GM15510 (cell line): ENCODE results near the gene ZBTB7C.

Experiments
- POLR2A ChIP-seq: IDR thresholded peaks from 3 replicates; pipeline ENCODE4 v1.6.1; 2011; ENCODE audit warnings: borderline replicate concordance; ENCODE audit not compliant: insufficient read length; ENCODE audit errors: extremely low read depth

The ZBTB7C gene

GRCh38 chr18:47978141-47978540 lies 431.0 kb downstream of the ZBTB7C start:
- no peak for TF ChIP-seq POLR2A
